Forelimb muscle (tissue), 1 donor: ENCODE measurements around the gene GNE. TPM values are rescaled to one million over a fixed set of nuclear protein-coding genes. Genes with fewer than 3 reads are reported as not detected.
"Not testable (repeated sequence)": the region's sequence is repeated elsewhere in the genome, so short reads cannot be mapped to it uniquely, and the experiment has no call there.

ENCODE experiments used
- DNase-seq: peaks from one replicate; pipeline ENCODE4 v3.0.0-alpha.2; 2013; ENCODE audit warnings: low read depth
- polyA plus RNA-seq: library from polyadenylated mRNA; unstranded; fragments of 120-200 nt; gene quantifications from one replicate; pipeline ENCODE4 v1.2.1, GENCODE V29; 2013; ENCODE audit not compliant: insufficient read length

The GNE gene
- polyA plus RNA-seq, 1 donor: 13.2 TPM

DNA sequence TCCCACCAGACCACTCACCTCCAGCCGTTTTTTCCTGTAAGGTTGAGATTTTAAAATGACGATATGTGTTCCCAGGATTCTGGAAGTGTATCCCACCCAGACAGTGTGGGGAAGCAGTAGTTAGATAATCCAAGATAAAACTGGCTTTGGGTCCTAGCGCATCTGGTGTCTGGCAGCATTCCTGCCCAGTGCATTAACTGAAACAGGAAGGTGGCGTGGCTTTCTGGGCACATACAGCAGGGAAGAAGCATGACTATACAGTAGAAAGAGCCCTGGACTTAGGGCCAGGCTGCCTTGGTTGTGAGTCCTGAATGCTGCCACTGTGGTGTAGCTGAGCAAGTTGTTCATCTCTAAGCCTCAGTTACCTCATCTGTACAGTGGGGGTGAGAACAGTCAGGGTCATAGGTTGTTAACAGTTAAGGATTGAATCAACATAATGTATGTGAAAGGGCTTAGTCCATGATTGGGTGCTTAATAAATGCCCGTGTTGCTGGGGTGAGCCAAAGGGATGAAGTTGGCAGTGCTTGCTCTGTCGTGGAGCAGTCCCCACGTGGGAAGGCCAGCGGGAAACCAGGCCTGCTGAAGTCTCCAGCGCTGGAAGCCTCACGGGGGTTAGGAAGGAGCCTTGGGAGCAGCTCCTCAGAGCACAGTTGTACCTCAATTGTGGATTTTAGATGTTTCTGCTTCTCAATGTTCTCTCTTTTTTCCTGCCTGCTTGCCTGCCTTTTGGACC is 49.6 kb downstream of the GNE start:
- DNase-seq: no peak

DNA sequence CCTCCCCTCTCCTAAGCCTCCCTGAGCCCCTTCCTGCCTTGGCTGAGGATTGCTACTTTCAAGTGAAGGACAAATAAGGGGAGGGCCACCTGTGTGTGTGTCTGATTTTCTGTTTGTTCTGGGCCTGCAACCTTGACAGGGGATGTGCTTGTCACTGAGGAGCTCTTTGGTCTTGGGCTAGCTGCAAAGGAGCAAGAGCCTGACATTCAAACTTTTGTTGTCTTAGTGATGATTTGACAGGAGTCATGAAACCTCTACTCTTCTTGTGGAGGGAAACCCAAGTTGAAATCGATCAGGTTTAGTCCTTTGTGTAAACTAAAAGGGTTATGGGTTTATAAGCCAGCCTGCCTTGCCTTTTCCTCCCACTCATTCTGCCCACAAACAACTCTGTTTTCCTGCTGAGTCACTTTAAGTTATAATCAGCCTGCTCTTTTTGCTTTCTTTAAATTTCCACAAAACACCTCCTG is 50.7 kb downstream of the GNE start:
- DNase-seq: no peak

DNA sequence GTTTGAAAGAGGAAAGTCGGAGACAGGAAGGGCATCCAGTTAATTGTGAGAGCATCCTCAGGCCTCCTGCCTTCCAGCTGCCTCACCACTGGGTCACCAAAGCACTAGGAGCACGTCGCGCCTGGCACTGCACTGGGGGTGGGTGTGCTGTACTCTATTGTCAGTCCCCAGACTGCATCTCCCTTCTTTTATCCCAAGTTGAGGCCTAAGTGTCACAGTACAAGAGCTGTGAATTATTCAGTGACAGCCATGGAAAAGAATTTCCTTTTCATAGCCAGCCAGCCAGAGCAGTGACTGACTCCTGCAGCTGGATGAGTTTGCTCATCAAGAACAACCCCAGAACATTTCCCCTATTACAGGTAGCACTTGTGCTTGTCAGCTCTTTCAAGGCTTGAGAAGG is 51.2 kb downstream of the GNE start:
- DNase-seq: no peak

DNA sequence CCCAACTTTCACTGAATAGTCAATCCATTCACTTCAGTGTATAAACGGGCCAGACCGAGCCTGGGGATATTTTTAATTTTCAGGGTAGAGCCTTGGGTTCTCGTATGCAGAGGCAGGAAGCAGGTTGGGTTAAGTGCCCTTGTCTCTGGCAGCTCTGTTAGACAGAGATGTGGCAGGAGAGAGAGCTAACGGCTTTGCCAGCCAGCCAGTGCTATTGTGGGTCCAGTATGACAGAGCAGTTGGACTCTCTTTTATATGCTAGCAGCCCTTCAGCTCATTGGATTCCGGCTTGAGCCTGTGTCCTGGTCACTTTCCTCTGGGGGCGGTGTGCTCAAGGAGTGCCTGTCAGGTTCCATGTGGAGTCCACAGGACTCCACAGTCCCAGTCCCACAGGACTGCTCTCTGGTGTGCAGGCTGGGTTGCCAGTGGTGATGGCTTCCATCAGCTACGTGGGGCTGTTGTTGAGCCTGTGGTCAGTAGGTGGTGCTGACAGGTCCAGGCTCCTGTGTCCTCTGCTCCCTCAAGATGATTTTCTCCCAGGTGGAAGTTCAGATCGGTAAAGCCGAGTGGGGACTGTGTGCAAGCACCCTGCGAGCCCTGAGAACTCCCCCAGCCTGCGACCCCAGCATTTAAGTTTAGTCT is 53.2 kb downstream of the GNE start:
- DNase-seq: no peak

DNA sequence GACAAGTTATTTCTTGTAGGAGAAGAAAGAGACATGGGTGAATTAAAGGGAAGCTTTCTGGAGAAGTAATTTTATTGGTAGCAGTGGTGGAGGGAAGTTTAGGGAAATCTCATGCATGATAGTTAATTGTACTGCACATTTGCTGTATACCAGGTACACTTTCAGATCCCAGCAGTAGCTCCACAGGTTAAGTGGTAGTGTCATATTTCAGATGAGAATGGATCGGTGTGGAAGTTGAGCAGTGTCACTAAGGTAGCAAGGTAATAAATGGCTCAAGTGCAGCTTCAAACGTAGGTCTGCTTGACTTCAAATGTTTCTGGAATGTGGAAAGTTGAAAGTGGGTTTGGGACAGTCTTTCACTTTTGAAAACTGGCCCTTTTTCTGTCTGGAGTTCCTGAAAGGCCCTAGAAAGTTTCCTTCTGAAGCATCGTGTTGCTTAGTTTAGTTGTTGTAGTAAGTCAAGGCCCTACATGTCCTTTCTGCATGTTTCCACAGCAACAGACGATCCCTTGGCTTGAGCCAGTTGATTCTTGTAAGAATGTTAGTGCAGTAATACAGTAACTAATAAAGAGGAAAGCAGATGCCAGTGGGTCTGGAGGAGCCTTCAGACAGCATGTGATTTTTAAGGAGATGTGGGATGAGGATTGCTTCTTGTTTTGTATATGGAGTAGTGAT is 63.8 kb downstream of the GNE start:
- DNase-seq: no peak

DNA sequence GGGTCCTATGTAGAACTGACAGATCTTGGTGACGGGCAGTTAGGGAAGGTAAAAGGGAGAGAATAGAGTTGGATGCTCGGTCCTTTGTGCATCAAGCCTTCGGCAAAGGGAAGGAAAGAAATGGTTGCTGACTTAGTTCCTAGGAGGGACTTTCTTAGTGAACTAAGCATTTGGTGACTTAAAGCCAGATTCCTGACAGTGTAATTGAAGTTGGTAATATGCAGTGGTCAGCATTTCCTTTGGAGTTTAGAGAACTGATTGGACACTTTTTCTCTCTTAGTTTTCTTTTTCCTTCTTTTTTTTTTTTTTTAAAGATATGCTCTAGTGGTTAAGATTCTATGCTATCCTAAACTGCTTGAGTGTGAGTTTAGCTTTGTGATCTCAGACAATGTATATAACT is 65.2 kb downstream of the GNE start:
- no peak for DNase-seq

DNA sequence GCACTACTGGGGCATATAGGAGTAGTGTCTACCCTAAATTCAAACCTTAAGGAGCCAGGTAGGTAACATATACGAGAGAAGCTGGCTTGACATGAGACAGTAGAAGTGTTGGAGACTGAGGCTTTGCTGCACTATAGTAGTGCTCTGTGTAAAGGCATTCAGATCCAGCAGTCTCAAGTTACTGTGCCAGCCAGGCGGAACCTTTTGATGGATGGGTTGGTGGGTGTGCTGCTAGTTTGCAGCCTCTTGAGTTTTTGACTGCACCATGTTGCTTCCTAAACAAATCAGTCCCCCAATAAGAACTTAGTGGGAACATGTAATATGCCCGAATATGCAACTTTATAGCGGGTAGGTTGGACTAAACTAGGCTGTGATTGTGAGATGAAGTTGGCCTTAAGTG is 66.1 kb downstream of the GNE start:
- no peak for DNase-seq

DNA sequence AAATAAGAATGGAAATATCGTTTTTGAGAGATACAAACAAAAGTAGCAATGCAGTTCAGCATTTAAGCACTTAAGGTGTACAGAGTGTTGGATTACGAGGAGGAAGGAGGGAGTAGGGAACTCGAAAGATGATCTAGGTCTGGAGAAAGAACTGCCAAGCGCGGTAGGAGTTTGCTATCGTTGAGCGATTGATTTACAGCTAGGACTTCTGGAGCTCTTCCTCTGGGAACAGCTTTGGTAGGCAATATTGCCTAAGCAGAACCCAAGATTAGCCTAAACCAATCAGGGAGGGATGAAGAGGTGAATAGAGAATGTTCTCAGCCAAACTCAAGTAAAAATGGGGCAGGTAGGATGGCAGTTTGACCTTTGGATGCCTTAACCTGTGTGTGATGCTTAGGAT is 66.6 kb downstream of the GNE start:
- DNase-seq: no peak

DNA sequence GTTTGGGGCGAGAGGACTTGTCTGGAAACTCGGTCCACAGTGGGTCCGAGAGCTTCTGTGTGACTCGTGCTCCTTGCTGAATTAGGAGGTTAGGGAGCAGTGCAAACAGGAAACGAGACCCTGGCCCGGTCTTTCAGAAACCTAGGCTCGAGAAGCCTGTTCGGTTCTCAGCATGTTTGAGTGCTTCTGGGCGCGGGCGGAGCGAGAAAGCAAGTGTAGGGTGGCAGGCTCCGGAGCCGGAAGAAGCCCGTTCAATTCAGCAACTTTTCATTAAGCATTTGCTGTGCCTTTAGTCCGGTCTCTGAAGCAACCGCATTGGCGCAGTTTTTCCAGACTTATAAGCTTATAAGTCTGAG is 67.0 kb downstream of the GNE start:
- DNase-seq: no peak

DNA sequence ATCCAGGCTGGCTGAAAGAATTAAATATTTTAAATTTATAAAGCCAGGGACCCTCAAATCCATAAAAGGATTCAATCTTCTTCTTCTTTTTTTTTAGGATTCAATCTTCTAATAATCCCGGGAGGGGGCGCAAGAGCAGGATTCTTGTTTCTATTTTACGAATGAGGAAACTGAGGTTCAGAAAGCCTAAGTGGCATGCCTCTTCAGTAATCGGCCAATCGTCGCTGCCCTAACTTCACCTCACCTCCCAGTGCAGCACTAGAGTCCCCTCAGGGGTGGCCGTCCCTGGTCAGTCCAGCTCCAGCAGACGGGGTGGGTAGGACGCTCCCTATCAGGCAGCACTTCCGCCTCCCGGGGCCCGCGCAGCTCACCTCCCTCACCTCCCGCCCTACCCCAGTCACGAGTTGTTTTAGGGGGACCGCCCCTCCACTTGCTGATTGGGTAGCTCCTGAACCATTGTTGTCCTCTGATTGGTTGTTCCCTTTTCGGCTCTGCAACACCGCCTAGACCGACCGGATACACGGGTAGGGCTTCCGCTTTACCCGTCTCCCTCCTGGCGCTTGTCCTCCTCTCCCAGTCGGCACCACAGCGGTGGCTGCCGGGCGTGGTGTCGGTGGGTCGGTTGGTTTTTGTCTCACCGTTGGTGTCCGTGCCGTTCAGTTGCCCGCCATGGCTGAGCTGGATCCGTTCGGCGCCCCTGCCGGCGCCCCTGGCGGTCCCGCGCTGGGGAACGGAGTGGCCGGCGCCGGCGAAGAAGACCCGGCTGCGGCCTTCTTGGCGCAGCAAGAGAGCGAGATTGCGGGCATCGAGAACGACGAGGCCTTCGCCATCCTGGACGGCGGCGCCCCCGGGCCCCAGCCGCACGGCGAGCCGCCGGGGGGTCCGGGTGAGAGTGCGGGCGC is 67.6 kb downstream of the GNE start, which contains the start of gene CLTA:
Gene CLTA, plus strand, starts transcription at position 534 of the 902 bp plus-strand sequence. Its CDS starts 136 bp downstream, at position 670.
- DNase-seq: peak; percentile 96

DNA sequence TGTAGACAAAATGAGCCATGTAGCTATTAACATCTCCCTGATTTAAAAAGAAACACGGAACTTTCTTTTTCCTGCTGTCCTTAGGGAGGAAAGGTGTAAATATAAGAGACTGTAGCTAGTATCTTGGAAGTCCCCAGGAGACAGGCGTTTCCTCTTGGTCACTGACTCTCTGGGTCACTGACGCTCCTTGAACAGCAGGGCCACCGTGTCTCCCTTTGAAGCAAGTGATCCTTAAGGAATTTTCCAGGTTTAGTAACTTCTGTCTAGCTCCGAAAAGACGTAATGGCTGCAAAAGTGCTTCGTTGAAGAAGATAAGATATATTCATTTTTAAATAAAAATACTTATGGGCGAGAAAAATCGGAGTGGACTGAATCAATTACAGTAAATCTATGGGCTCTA is 68.3 kb downstream of the GNE start:
- DNase-seq: no peak

DNA sequence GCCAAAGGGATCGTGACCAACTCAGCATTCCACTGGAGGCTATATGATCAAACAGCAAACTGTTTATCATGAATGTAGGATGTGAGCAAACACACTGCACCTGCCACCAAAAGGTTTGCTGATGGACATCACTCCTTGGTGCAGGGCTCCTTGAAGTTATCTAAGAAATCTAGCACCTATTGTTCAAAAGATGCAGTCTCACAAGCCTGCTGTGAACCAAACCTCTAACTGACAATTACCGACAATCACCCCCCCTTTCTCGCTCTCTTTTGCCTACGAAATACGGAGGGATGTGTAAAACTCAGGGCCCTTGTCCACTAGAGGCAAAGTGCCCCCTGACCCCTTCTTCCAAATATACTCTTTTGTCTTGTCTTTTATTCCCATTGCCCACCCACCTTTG is 70.0 kb downstream of the GNE start:
- no peak for DNase-seq

DNA sequence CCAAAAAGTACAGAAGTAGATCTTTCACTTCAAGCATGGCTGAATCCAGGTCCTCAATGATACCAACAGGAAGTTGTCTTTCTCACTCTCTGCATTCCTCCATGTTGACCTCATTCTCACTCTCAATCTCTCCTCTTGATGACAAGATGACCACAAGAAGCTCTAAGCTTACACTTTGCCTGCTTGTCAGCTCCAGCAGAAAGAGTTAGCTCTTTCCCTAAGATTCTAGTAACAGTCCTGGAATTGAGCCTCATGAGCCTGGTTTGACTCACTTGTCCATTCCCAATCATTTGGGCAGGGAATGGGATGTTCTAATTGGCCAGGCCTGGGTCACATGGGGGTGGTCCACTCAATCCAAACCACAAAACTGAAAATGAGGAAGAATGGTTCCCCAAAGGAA is 70.8 kb downstream of the GNE start:
- DNase-seq: no peak

DNA sequence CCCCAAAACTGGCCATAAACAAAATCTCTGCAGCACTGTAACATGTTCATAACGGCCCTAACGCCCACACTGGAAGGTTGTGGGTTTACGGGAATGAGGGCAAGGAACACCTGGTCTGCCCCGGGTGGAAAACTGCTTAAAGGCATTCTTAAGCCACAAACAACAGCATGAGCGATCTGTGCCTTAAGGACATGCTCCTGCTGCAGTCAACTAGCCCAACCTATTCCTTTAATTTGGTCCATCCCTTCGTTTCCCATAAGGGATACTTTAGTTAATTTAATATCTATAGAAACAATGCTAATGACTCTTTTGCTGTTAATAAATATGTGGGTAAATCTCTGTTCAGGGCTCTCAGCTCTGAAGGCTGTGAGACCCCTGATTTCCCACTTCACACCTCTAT is 78.0 kb downstream of the GNE start:
- DNase-seq: not testable (repeated sequence)

DNA sequence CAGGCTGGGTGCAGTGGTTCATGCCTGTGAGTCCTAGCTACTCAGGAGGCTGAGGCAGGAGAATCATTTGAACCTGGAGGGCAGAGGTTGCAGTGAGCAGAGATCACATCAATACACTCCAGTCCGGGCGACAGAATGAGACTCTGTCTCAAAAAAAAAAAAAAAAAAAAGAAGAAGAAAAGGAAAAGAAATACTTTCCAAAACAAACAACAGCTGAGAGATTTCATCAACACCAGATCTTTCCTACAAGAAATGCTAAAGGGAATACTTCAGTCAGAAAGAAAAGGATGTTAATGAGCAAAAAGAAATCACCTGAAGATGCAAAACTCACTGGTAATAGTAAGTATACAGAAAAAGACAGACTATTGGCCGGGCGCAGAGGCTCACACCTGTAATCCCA is 80.7 kb downstream of the GNE start:
- DNase-seq: no peak

DNA sequence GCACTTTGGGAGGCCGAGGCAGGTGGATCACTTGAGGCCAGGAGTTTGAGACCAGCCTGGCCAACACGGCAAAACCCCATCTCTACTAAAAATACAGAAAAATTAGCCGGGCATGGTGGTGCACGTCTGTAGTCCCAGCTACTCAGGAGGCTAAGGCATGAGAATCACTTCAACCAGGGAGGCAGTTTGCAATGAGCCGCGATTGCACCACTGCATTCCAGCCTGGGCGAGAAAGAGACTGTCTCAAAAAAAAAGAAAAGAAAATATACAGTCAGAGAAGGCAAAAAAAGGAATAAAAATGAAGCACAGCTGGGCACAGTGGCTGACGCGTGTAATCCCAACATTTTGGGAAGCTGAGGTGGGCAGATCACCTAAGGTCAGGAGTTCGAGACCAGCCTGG is 81.8 kb downstream of the GNE start:
- DNase-seq: not testable (repeated sequence)

DNA sequence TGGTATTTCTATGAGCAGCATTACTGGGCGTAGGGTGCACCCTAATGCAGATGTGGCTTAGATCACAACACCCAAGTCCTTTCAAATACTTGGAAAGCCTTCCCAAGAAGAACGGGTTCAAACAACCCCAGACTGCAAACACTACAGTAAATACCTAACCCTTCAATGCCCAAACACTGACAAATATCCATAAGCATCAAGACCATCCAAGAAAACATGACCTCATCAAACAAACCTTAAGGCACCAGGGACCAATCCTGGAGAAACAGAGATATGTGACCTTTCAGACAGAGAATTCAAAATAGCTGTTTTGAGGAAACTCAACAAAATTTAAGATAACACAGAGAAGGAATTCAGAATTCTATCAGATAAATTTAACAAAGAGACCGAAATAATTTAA is 83.0 kb downstream of the GNE start:
- DNase-seq: not testable (repeated sequence)

DNA sequence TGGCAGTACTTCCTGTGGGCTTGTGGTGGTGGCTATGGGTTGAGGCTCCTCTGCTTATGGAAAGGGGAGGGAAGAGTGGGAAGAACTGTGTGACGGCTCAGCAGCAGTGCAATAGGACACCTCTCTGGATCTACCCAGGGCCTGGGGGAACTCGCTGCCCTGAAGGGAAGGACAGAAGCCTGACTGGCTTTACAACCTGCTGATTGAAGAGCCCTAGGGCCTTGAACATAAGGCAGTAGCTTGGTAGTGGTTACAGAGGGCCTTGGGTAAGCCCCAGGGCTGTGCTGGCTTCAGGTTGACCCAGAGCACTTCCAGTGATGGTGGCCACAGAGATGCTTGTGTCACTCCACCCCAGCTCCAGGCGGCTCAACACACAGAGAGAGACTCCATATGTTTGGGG is 83.5 kb downstream of the GNE start:
- DNase-seq: no peak

DNA sequence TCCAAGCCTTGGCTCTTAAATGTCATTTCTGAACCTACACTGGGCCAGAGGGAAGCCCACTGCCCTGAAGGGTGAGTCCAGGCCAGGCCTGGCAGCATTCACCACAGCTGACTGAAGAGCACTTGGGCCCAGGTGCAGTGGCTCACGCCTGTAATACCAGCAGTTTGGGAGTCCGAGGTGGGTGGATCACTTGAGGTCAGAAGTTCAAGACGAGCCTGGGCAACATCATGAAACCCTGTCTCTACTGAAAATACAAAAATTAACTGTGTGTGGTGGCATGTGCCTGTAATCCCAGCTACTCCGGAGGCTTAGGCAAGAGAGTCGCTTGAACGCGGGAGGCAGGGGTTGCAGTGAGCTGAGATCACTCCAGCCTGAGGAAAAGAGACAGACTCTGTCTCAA is 84.0 kb downstream of the GNE start:
- no peak for DNase-seq

DNA sequence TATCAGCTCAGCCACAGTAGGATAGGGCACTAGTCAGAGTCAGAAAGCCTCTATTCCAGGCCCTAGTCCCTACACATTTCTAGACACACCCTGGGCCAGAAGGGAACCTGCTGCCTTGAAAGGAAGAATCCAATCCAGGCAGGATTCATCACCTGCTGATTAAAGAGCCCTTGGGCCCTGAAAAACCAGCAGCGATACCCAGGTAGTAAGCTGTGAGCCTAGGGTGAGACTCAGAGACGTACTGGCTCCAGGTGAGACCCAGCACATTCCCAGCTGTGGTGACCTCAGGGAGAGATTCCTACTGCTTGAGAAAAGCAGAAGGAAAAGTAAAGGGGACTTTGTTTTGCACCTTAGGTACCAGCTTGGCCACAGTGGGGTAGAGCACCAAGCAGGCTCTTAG is 84.4 kb downstream of the GNE start:
- no peak for DNase-seq

DNA sequence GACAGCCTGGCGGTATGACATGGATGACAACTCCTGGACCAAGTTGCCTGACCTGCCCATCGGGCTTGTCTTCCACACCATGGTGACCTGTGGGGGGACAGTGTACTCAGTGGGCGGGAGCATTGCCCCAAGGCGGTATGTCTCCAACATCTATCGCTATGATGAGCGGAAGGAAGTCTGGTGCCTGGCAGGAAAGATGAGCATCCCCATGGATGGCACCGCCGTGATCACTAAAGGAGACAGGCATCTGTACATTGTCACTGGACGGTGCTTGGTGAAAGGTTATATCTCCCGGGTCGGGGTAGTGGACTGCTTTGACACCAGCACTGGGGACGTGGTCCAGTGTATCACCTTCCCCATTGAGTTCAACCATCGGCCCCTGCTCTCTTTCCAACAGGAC is 87.7 kb downstream of the GNE start:
- no peak for DNase-seq

DNA sequence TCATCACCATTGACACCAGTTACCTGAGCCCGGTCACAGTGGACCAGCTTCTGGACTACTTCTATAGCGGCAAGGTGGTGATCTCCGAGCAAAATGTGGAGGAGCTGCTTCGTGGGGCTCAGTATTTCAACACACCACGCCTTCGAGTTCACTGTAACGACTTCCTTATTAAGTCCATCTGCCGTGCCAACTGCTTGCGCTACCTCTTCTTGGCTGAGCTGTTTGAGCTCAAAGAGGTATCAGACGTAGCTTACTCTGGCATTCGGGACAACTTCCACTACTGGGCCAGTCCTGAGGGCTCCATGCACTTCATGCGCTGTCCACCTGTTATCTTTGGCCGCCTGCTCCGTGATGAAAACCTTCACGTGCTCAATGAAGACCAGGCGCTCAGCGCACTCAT is 88.5 kb downstream of the GNE start:
- DNase-seq: no peak
